NCI-H510A (cell line): ENCODE measurements around the gene SPESP1.

Source experiments
- DNase-seq: peaks from one replicate; lab custom pipeline; 2025; lab: John Stamatoyannopoulos, UW

SPESP1 gene

GRCh38 chr15:68991723-68992122 lies 61.4 kb downstream of the SPESP1 start:
- no peak for DNase-seq

DNA sequence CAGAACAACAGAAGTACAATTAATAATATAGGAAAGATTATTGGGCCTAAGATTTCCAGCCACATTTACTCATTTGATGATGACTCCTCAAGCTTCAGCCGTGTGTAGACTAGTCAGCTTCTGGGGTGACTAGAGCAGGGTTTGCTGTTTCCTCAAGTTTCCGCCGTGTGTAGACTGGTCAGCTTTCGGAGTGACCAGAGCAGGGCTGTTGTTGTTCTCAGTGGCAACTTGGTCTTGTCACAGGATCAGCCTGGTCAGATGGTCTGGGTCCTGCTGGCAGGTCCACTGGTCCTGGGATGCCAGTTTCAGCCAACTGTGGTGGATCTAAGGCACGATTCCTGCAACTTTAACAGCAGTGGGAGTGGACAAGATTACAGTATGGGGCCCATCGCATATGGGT lies 62.4 kb downstream of the SPESP1 start:
- DNase-seq, result no peak

DNA sequence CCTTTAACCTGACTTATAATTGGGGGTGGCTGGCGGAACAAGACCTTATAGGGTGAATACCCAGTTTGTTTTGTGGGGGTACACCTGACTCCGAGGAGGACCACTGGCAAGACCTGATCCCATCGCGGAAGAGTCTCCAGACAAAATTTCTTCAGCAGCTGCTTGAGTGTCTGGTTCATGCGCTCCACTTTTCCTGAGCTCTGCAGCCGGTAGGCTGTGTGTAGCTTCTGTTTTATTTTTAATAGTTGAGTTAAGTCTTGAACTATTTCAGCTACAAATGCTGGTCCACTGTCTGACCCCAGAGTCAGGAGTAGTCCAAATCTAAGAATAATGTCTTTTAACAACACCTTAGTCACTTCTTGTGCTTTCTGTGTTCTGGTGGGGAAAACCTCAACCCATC lies 63.0 kb downstream of the SPESP1 start:
- DNase-seq, result no peak

- no peak for DNase-seq
Measured at GRCh38 chr15:68994149-68994548, 63.8 kb downstream of the SPESP1 start.

- no peak for DNase-seq
Measured at GRCh38 chr15:68994981-68995761, 64.8 kb downstream of the SPESP1 start.
